Liver (tissue), 9 donors: ENCODE measurements around the gene ZCCHC8. TPM values are rescaled to one million over a fixed set of nuclear protein-coding genes. Genes with fewer than 3 reads are reported as not detected.

Source experiments
- DNase-seq: peaks from one replicate; pipeline ENCODE4 v3.0.0-alpha.2; 2017; ENCODE audit warnings: low spot score
- H3K27ac ChIP-seq, 2 donors: one replicate each; pipeline ENCODE4 v1.7.0; 2013; ENCODE audit warnings: inconsistent platforms in 2 of 2, low read length in 2 of 2, control low read depth in 1 of 2, low read depth in 1 of 2, mild to moderate bottlenecking in 1 of 2
- H3K27me3 ChIP-seq, 4 donors: one replicate each; pipeline versions ENCODE4 v1.6.1 to v1.7.0; 2013; ENCODE audit warnings: low read length in 3 of 4, inconsistent platforms in 1 of 4, mild to moderate bottlenecking in 1 of 4, moderate library complexity in 1 of 4; ENCODE audit not compliant: control insufficient read depth in 4 of 4, insufficient read depth in 4 of 4
- H3K36me3 ChIP-seq, 4 donors: one replicate each; pipeline versions ENCODE4 v1.6.1 to v1.7.0; 2013; ENCODE audit warnings: low read length in 3 of 4, mild to moderate bottlenecking in 3 of 4, low read depth in 1 of 4, moderate library complexity in 1 of 4; ENCODE audit not compliant: control insufficient read depth in 4 of 4, insufficient read depth in 3 of 4
- H3K4me1 ChIP-seq, 4 donors: one replicate each; pipeline versions ENCODE4 v1.6.1 to v1.7.0; 2013; ENCODE audit warnings: low read length in 3 of 4, mild to moderate bottlenecking in 3 of 4, moderate library complexity in 1 of 4; ENCODE audit not compliant: control insufficient read depth in 4 of 4, insufficient read depth in 4 of 4
- H3K4me3 ChIP-seq, 3 donors: one replicate each; pipeline versions ENCODE4 v1.6.1 to v1.7.0; 2013; ENCODE audit warnings: low read length in 3 of 3, control low read depth in 1 of 3, low read depth in 1 of 3, mild to moderate bottlenecking in 1 of 3
- H3K9ac ChIP-seq, 2 donors: one replicate each; pipeline ENCODE4 v1.7.0; 2013; ENCODE audit warnings: low read length in 2 of 2, mild to moderate bottlenecking in 2 of 2, moderate library complexity in 2 of 2, control low read depth in 1 of 2, low read depth in 1 of 2
- H3K9me3 ChIP-seq, 4 donors: one replicate each; pipeline versions ENCODE4 v1.6.1 to v1.7.0; 2013; ENCODE audit warnings: low read length in 3 of 4; ENCODE audit not compliant: control insufficient read depth in 4 of 4
- EGR1 ChIP-seq, 2 donors: IDR thresholded peaks; 2 replicates each; pipeline ENCODE4 v1.6.1; 2016 to 2018; ENCODE audit warnings: antibody characterized with exemption in 2 of 2, low read depth in 2 of 2
- FOXA1 ChIP-seq: IDR thresholded peaks from 2 replicates; pipeline ENCODE4 v1.6.1; 2016; ENCODE audit warnings: antibody characterized with exemption
- FOXA2 ChIP-seq: IDR thresholded peaks from 2 replicates; pipeline ENCODE4 v1.6.1; 2016; ENCODE audit warnings: antibody characterized with exemption
- GABPA ChIP-seq, 2 donors: IDR thresholded peaks in 1 of 2; conservative IDR thresholded peaks in 1 of 2; 2 replicates each; pipeline ENCODE4 v1.6.1; 2016; ENCODE audit warnings: antibody characterized with exemption in 2 of 2, mild to moderate bottlenecking in 1 of 2, moderate library complexity in 1 of 2
- HNF4A ChIP-seq, 2 donors: conservative IDR thresholded peaks; 2 replicates each; pipeline ENCODE4 v1.6.1; 2016; ENCODE audit warnings: antibody characterized with exemption in 2 of 2, mild to moderate bottlenecking in 2 of 2
- HNF4G ChIP-seq: IDR thresholded peaks from 2 replicates; pipeline ENCODE4 v1.6.1; 2016; ENCODE audit warnings: antibody characterized with exemption
- JUND ChIP-seq, 2 donors: IDR thresholded peaks; 2 replicates each; pipeline ENCODE4 v1.6.1; 2016; ENCODE audit warnings: antibody characterized with exemption in 2 of 2
- NR2F2 ChIP-seq: IDR thresholded peaks from 2 replicates; pipeline ENCODE4 v1.6.1; 2016; ENCODE audit warnings: antibody characterized with exemption
- RAD21 ChIP-seq, 2 donors: IDR thresholded peaks; 2 replicates each; pipeline ENCODE4 v1.6.1; 2016; ENCODE audit warnings: antibody characterized with exemption in 2 of 2, mild to moderate bottlenecking in 2 of 2
- RXRA ChIP-seq, 2 donors: IDR thresholded peaks; 2 replicates each; pipeline ENCODE4 v1.6.1; 2017 to 2018; ENCODE audit warnings: antibody characterized with exemption in 2 of 2, mild to moderate bottlenecking in 1 of 2
- SP1 ChIP-seq: IDR thresholded peaks from 2 replicates; pipeline ENCODE4 v1.6.1; 2018; ENCODE audit warnings: antibody characterized with exemption, mild to moderate bottlenecking
- TAF1 ChIP-seq: conservative IDR thresholded peaks from 2 replicates; pipeline ENCODE4 v1.6.1; 2016; ENCODE audit warnings: antibody characterized with exemption, mild to moderate bottlenecking
- YY1 ChIP-seq: IDR thresholded peaks from 2 replicates; pipeline ENCODE4 v1.6.1; 2016; ENCODE audit warnings: antibody characterized with exemption, mild to moderate bottlenecking
- WGBS: extraction: QIAGEN DNeasy Blood & Tissue Kit; methylation state at CpG from one replicate; pipeline ENCODE4 v1.1.7; 2013; 5-methylcytosine and 5-hydroxymethylcytosine counted together
- polyA plus RNA-seq, 2 donors: library from polyadenylated mRNA; stranded (reverse) in 1 of 2; unstranded in 1 of 2; fragments of 200-250 nt in 1 of 2; fragments of >200 nt in 1 of 2; fragmentation: Nextera tagmentation in 1 of 2; extraction: Ambion mirVana in 1 of 2; gene quantifications; one replicate each; pipeline versions ENCODE4 v1.2.1 to v1.2.3, GENCODE V29; 2013 to 2015
- total RNA-seq, 2 donors: library from RNA; depleted of rRNA; stranded (reverse); fragments of >200 nt; gene quantifications; one replicate each; pipeline ENCODE4 v1.2.3, GENCODE V29; 2014
- TF ChIP-seq, protein P1 (sequence below): IDR thresholded peaks from 2 replicates; pipeline ENCODE4 v1.6.1; 2016; ENCODE audit warnings: antibody characterized with exemption
- TF ChIP-seq, protein P2 (sequence below): IDR thresholded peaks from 2 replicates; pipeline ENCODE4 v1.6.1; 2016; ENCODE audit warnings: antibody characterized with exemption, mild to moderate bottlenecking
- TF ChIP-seq, protein P3 (sequence below): fragments of 150-350 bp; IDR thresholded peaks from 2 replicates; pipeline ENCODE4 v1.5.1; 2017; ENCODE audit warnings: improper control_type of control experiment, low read depth, low read length; ENCODE audit not compliant: missing input control
- TF ChIP-seq, protein P4 (sequence below): IDR thresholded peaks from 2 replicates; pipeline ENCODE4 v1.6.1; 2016; ENCODE audit warnings: antibody characterized with exemption
- TF ChIP-seq, protein P5 (sequence below): IDR thresholded peaks from 2 replicates; pipeline ENCODE4 v1.6.1; 2016; ENCODE audit warnings: antibody characterized with exemption
- donor health status: healthy.
- donor health status: healthy.
- donor health status: healthy.
- donor health status: healthy.
- donor health status: healthy.

Gene ZCCHC8
- total and polyA plus RNA-seq, 4 donors: 5.2 to 20.5 (median 12.9) TPM

DNA sequence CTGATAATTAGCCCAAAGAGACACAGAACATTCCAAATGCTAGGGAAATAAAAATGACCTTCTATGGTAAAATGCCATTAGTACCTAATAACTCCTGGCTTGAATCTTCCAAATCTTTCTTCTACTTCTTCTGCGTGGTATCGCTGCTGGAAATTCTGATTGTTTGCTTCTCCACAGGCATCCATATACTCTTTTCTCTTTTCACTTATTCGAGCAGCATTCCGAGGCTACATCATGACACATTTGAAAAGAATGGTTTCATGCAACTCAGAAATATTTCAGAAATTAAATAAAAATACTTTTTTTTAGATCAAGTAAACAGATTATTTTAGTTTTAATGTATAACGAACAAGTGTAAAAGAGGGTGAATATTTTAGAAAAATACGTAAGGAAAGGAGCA, 18.9 kb downstream of the ZCCHC8 start:
- Histone ChIP-seq H3K27me3 (no peaks in the 10 kb centered on the region), H3K9me3 (no peaks in the 10 kb centered on the region), H3K4me1 (peaks cover 2 to 7% (median 3%) of the 10 kb centered on the region in 4 donors), H3K4me3 (no peak overlapping the region), H3K27ac (no peak overlapping the region), H3K9ac (no peak overlapping the region), H3K36me3 (peaks cover 10 to 58% (median 52%) of the 10 kb centered on the region in 4 donors)
- WGBS: 98% methylated on average over 6 of the region's 6 CpGs
- DNase-seq: no peak
- no peak for TF ChIP-seq FOXA2
- no peak for TF ChIP-seq SP1
- no peak for TF ChIP-seq HNF4A (conservative IDR thresholded peaks at IDR 0.05)
- TF ChIP-seq RXRA (IDR thresholded peaks at IDR 0.05): no peak
- TF ChIP-seq, protein P1, sequence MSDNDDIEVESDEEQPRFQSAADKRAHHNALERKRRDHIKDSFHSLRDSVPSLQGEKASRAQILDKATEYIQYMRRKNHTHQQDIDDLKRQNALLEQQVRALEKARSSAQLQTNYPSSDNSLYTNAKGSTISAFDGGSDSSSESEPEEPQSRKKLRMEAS: no peak
- no peak for TF ChIP-seq RAD21 (IDR thresholded peaks at IDR 0.05)
- TF ChIP-seq TAF1: no peak
- TF ChIP-seq, protein P2, sequence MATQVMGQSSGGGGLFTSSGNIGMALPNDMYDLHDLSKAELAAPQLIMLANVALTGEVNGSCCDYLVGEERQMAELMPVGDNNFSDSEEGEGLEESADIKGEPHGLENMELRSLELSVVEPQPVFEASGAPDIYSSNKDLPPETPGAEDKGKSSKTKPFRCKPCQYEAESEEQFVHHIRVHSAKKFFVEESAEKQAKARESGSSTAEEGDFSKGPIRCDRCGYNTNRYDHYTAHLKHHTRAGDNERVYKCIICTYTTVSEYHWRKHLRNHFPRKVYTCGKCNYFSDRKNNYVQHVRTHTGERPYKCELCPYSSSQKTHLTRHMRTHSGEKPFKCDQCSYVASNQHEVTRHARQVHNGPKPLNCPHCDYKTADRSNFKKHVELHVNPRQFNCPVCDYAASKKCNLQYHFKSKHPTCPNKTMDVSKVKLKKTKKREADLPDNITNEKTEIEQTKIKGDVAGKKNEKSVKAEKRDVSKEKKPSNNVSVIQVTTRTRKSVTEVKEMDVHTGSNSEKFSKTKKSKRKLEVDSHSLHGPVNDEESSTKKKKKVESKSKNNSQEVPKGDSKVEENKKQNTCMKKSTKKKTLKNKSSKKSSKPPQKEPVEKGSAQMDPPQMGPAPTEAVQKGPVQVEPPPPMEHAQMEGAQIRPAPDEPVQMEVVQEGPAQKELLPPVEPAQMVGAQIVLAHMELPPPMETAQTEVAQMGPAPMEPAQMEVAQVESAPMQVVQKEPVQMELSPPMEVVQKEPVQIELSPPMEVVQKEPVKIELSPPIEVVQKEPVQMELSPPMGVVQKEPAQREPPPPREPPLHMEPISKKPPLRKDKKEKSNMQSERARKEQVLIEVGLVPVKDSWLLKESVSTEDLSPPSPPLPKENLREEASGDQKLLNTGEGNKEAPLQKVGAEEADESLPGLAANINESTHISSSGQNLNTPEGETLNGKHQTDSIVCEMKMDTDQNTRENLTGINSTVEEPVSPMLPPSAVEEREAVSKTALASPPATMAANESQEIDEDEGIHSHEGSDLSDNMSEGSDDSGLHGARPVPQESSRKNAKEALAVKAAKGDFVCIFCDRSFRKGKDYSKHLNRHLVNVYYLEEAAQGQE: no peak
- no peak for TF ChIP-seq YY1
- TF ChIP-seq, protein P3, sequence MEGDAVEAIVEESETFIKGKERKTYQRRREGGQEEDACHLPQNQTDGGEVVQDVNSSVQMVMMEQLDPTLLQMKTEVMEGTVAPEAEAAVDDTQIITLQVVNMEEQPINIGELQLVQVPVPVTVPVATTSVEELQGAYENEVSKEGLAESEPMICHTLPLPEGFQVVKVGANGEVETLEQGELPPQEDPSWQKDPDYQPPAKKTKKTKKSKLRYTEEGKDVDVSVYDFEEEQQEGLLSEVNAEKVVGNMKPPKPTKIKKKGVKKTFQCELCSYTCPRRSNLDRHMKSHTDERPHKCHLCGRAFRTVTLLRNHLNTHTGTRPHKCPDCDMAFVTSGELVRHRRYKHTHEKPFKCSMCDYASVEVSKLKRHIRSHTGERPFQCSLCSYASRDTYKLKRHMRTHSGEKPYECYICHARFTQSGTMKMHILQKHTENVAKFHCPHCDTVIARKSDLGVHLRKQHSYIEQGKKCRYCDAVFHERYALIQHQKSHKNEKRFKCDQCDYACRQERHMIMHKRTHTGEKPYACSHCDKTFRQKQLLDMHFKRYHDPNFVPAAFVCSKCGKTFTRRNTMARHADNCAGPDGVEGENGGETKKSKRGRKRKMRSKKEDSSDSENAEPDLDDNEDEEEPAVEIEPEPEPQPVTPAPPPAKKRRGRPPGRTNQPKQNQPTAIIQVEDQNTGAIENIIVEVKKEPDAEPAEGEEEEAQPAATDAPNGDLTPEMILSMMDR: no peak
- no peak for TF ChIP-seq NR2F2
- no peak for TF ChIP-seq GABPA (IDR thresholded peaks at IDR 0.05 in 1 of 2, conservative IDR thresholded peaks at IDR 0.05 in 1 of 2)
- TF ChIP-seq FOXA1: no peak
- no peak for TF ChIP-seq HNF4G
- TF ChIP-seq EGR1 (IDR thresholded peaks at IDR 0.05; ENCODE audit: low read depth in 2 of 2): no peak
- TF ChIP-seq JUND (IDR thresholded peaks at IDR 0.05): no peak
- TF ChIP-seq, protein P4, sequence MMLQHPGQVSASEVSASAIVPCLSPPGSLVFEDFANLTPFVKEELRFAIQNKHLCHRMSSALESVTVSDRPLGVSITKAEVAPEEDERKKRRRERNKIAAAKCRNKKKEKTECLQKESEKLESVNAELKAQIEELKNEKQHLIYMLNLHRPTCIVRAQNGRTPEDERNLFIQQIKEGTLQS: no peak
- TF ChIP-seq, protein P5, sequence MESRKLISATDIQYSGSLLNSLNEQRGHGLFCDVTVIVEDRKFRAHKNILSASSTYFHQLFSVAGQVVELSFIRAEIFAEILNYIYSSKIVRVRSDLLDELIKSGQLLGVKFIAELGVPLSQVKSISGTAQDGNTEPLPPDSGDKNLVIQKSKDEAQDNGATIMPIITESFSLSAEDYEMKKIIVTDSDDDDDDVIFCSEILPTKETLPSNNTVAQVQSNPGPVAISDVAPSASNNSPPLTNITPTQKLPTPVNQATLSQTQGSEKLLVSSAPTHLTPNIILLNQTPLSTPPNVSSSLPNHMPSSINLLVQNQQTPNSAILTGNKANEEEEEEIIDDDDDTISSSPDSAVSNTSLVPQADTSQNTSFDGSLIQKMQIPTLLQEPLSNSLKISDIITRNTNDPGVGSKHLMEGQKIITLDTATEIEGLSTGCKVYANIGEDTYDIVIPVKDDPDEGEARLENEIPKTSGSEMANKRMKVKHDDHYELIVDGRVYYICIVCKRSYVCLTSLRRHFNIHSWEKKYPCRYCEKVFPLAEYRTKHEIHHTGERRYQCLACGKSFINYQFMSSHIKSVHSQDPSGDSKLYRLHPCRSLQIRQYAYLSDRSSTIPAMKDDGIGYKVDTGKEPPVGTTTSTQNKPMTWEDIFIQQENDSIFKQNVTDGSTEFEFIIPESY: no peak
